ENCODE measurements around the gene UBAP2. TPM values are rescaled to one million over a fixed set of nuclear protein-coding genes. Genes with fewer than 3 reads are reported as not detected.

Gene UBAP2
- total RNA-seq, 1 donor from 2014 or later: 33.4 TPM

DNA sequence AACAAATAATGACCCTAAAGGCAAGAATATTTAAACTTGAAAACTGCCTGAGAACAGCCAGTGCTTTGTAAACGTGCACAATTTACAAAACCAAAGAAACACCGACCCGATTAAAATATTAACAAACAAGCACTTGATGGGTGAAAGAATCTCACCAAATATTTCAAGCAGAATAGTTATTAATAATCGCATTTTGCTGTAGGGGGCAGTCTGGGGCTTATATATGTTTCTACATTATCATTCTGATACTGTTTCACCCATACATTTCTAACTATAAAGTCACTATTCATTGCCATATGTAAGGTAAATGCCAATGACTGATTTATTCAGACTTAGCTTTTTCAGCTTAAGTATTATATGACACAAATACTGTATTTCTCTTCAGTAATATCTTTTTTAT is 37.7 kb downstream of the UBAP2 start:
- intact Hi-C loops (cut with micrococcal nuclease): loop anchor here (1.0 to 5.0 kb wide), 3 partner anchors 36 to 144 kb away; partner anchors contain the start of gene UBAP2

GRCh38 chr9:34001951-34002350 is 46.7 kb downstream of the UBAP2 start:
- POLR2A ChIA-PET: no interaction called here
- no peaks in the 10 kb centered on the region for H3K27me3 Mint-ChIP-seq

More for the DNA sequence above, 37.7 kb downstream of the UBAP2 start:
- H3K27me3 Mint-ChIP-seq: no peaks in the 10 kb centered on the region
- H3K4me1 Mint-ChIP-seq: no peaks in the 10 kb centered on the region
- peak; percentile 62 for TF ChIP-seq CTCF (IDR thresholded peaks at IDR 0.05)
- ATAC-seq (ENCODE audit: low read depth) (peak; percentile 31), DNase-seq (no peak)
- no peaks in the 10 kb centered on the region for H3K9me3 Mint-ChIP-seq
- POLR2A ChIA-PET: interaction anchor here (0.6 kb wide), 1 partner anchor 40 kb away, joined by 5 read pairs; no protein-coding TSS in a partner anchor
- H3K4me3 Mint-ChIP-seq: no peak overlapping the region
- CTCF ChIA-PET: interaction anchor here (1.8 kb wide), 1 partner anchor 387 kb away, joined by 4 read pairs; no protein-coding TSS in a partner anchor
- H3K27ac Mint-ChIP-seq: no peak overlapping the region
- peaks cover 40% of the 10 kb centered on the region for H3K36me3 Mint-ChIP-seq (ENCODE audit: low read depth)

GRCh38 chr9:34001298-34001697 is 47.4 kb downstream of the UBAP2 start:
- ChIA-PET POLR2A (no interaction called here), CTCF (no interaction called here)
- Mint-ChIP-seq H3K4me1 (no peaks in the 10 kb centered on the region), H3K4me3 (no peak overlapping the region), H3K27ac (no peak overlapping the region), H3K27me3 (no peaks in the 10 kb centered on the region), H3K36me3 (ENCODE audit: low read depth) (peaks cover 40% of the 10 kb centered on the region), H3K9me3 (no peaks in the 10 kb centered on the region)
- no peak for DNase-seq
- intact Hi-C loops (cut with micrococcal nuclease): no loop called here
- no peak for TF ChIP-seq CTCF (IDR thresholded peaks at IDR 0.05)
- no peak for ATAC-seq (ENCODE audit: low read depth)

More at GRCh38 chr9:34001951-34002350, 46.7 kb downstream of the UBAP2 start:
- no peak overlapping the region for H3K4me3 Mint-ChIP-seq
- no peaks in the 10 kb centered on the region for H3K9me3 Mint-ChIP-seq
- H3K4me1 Mint-ChIP-seq: no peaks in the 10 kb centered on the region
- CTCF ChIA-PET: no interaction called here
- peaks cover 37% of the 10 kb centered on the region for H3K36me3 Mint-ChIP-seq (ENCODE audit: low read depth)
- ATAC-seq (ENCODE audit: low read depth): no peak
- H3K27ac Mint-ChIP-seq: no peak overlapping the region
- no peak for TF ChIP-seq CTCF (IDR thresholded peaks at IDR 0.05)
- no peak for DNase-seq
- intact Hi-C loops (cut with micrococcal nuclease): no loop called here

DNA sequence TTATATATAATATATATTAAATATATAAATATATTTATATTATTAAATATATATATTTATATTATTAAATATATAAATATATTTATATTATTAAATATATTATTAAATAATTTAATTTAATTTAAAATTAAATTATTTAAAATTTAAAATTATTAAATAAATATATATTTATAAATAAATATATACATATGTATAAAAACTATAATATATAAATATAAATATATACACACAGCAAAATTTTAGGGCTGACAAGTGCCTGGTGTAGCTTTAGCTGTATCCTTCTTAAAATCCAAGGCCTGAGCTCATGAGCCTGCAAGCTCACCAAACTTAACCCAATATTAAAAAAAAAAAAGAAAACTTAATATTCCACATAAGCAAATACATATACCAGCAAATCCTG is 53.2 kb downstream of the UBAP2 start:
- no peaks in the 10 kb centered on the region for H3K9me3 Mint-ChIP-seq
- CTCF ChIA-PET: no interaction called here
- H3K4me1 Mint-ChIP-seq: no peaks in the 10 kb centered on the region
- no peak overlapping the region for H3K27ac Mint-ChIP-seq
- H3K4me3 Mint-ChIP-seq: no peak overlapping the region
- no peaks in the 10 kb centered on the region for H3K27me3 Mint-ChIP-seq
- DNase-seq (no peak), ATAC-seq (ENCODE audit: low read depth) (no peak)
- intact Hi-C loops (cut with micrococcal nuclease): no loop called here
- peaks cover 48% of the 10 kb centered on the region for H3K36me3 Mint-ChIP-seq (ENCODE audit: low read depth)
- POLR2A ChIA-PET: interaction anchor here (0.7 kb wide), 1 partner anchor 203 kb away, joined by 4 read pairs; no protein-coding TSS in a partner anchor
- TF ChIP-seq CTCF (IDR thresholded peaks at IDR 0.05): no peak

DNA sequence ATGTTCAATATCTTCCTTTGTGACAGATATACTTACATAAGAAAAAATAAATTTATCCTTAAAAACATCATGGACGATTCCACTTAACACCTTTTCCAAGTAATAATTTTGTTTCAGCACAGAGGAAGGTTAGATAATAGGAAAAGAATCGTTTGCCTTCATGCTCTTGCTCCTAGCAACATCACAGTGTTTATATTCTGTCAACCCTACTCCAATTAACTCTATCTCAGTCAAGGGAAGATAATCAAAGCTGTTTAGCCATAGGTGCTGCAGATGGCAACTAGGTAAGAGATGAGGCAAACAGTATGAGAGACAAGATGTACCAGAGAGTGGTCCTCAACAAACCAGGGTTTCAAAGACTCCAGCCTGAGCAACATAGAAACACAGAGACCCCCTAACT is 55.6 kb downstream of the UBAP2 start:
- DNase-seq (no peak), ATAC-seq (ENCODE audit: low read depth) (no peak)
- no peaks in the 10 kb centered on the region for H3K27me3 Mint-ChIP-seq
- H3K27ac Mint-ChIP-seq: no peak overlapping the region
- intact Hi-C loops (cut with micrococcal nuclease): no loop called here
- H3K9me3 Mint-ChIP-seq: no peaks in the 10 kb centered on the region
- no peak for TF ChIP-seq CTCF (IDR thresholded peaks at IDR 0.05)
- ChIA-PET POLR2A (no interaction called here), CTCF (no interaction called here)
- H3K36me3 Mint-ChIP-seq (ENCODE audit: low read depth): peaks cover 44% of the 10 kb centered on the region
- no peak overlapping the region for H3K4me3 Mint-ChIP-seq
- peaks cover 6% of the 10 kb centered on the region for H3K4me1 Mint-ChIP-seq

Data from activated B cell treated with CpG ODN at 0.5 μM for 24 hours (primary cell).